ENCODE data around the gene TJP3.

DNA sequence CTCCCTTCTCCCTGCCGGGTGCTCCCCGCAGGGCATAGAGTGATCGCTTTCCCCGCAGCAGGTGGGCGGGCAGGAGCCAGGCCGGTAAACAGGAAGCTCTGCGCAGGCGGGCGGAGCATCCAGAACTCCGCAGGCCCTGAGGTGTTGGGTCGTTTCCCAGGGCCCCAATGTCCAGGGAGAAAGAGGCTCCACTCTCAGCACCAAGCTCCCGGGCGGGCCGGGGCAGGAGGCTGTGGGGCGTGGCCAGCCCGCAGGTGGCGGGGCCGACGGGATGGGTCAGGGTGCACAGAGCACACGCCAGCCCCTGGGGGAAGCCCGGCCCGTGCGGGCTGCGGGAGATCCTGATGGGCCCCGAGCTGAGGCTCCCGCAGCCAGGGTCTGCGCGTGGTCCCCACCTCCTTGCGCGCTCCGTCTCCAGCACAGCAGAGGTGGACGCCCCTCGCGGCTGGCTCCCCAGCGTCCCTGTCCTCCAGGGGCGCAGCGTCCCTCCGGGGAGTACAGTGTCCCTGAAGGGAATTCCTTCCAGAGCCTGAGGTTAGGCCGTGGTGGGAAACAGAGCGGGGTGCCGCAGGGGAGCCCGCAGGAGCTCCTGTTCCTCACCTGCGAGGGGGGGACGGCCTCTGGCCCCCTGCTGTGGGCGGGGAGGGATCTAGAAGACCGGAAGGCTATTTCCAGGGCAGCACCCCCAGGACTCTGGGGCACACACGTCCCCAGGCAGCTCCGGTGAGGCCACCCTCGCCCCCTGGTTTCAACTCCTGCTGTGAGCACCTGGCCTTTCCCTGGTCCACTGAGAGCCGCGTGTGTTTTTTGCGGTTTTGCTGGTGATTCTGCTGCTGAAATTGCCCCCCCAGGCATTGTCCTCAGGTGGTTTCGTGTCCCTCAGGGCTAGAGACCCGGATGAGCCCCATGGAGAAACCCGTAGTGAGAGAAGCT, 20.1 kb upstream of the TJP3 start:
- no peak for TF ChIP-seq EP300 (IDR thresholded peaks at IDR 0.05; ENCODE audit: borderline replicate concordance)
- TF ChIP-seq CEBPB (IDR thresholded peaks at IDR 0.05) = no peak
